GM23248 (cell line): ENCODE data around the gene ULK4.

Experiments used
- EZH2 ChIP-seq: fragments of 200-600 bp; sonication (generic); IDR thresholded peaks from 2 replicates; pipeline ENCODE4 v1.6.1; 2018; ENCODE audit warnings: antibody characterized with exemption, mild to moderate bottlenecking; ENCODE audit not compliant: insufficient read depth, poor library complexity, severe bottlenecking
- EZH2phosphoT487 ChIP-seq: fragments of 200-600 bp; sonication (generic); IDR thresholded peaks from 2 replicates; pipeline ENCODE4 v1.6.1; 2018; ENCODE audit warnings: antibody characterized with exemption, moderate library complexity, mild to moderate bottlenecking, low read depth; ENCODE audit not compliant: insufficient read depth

- TF ChIP-seq EZH2 (no peak), EZH2phosphoT487 (no peak)
Measured at GRCh38 chr3:41212088-41212487, 749.8 kb downstream of the ULK4 start.
